ENCODE data around the gene ZCCHC17.
A peak's percentile ranks its signal among the peaks of the same experiment; 100 is the strongest.
"Not testable (repeated sequence)": the region's sequence is repeated elsewhere in the genome, so short reads cannot be mapped to it uniquely, and the experiment has no call there.

The ZCCHC17 gene

GRCh38 chr1:31372051-31372450, 75.2 kb downstream of the ZCCHC17 start:
- no peak for DNase-seq

DNA sequence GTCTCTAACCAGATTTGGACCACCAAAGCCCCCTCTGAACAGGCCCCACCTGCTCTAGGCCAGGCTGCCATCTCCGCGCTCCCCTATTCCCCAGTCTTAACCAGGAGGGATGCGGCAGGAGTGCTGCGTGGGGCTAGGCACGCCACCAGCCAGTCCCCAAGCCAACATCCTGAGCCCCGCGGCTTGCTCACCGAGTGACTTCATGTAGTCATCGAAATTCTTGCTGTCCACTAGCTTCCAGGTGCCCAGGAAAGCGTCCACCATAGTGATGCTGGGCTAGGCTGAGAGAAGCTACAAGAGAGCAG, 75.9 kb downstream of the ZCCHC17 start:
- no peak for DNase-seq

DNA sequence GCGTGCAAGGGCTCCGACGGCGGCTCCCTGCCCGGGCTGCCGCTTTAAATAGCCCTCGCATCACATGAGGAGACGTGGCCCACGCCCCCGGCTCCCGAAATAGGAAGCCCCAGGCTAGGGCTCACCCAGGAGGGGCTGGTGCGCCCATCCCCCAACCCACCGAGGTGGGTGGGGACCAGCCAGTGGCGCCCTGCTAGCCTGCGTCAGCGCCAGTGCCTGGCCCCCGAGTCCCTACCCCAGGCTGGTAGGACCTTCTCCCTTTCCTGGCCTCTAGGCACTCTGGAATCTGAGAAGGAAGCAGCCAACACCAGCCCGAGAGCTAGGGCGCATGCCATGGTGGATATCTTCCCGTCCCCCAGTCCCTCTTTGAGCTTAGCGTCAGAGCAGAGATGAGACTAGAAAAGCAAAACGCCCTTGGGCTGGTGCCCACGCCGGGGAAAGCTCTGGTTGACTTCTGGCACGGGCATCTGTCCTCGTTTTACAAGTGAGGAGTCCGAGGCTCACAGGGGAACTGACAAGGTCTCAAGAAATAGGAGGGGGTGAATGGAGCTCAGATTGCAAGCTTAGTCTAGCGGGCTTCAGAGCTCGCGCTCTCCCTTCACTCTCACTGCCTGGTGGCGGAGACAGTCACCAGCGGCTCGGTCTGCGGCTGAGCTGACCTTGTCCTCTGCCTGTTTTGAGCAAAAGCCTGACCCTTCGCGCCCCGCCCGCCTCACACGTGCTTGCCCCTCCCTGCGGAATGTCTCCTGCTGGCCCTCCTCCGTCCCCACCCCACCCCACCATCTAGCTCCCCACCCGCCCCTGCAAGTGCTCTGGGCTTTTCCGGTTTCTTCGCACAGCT, 76.4 kb downstream of the ZCCHC17 start, which contains the start of gene FABP3:
Gene FABP3, minus strand, starts transcription at position 21 of the 841 bp plus-strand sequence. CDS start 62 bp downstream, outside the sequence.
- DNase-seq, result no peak

- no peak for DNase-seq
Observed at GRCh38 chr1:31373897-31374486, 77.2 kb downstream of the ZCCHC17 start.

DNA sequence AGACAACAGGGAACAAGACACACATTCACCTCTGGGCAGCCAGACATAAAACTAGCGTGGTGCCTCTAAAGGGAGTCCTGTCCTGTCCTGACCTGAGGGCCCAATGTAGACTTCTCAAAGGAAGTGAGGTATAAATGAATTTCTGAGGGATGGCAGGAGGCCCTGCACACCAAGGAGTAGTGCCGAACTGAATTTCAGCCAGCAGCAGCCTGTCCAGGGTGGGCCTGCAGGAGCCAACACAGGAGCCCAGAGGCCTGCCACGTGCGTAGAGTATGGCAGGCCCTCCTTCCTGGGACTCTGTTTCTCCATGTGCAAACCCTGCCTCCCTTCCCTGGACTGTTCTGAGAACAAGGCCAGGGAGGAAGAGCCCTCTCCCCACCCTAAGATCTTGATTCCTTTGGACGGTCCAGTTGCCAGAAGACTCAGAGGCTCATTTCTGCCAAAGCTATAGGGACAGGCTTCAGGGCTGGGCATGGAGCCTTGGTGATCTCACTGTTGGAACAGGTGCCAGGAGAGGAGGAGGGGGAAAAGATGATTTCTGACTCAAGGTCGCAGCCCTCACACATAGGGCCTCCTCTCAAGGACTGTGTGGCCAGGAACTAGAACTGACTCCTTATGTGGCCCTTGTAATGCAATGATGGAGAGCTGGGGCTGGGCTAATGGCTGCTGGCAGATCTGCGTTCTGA, 77.8 kb downstream of the ZCCHC17 start:
- DNase-seq, result no peak

DNA sequence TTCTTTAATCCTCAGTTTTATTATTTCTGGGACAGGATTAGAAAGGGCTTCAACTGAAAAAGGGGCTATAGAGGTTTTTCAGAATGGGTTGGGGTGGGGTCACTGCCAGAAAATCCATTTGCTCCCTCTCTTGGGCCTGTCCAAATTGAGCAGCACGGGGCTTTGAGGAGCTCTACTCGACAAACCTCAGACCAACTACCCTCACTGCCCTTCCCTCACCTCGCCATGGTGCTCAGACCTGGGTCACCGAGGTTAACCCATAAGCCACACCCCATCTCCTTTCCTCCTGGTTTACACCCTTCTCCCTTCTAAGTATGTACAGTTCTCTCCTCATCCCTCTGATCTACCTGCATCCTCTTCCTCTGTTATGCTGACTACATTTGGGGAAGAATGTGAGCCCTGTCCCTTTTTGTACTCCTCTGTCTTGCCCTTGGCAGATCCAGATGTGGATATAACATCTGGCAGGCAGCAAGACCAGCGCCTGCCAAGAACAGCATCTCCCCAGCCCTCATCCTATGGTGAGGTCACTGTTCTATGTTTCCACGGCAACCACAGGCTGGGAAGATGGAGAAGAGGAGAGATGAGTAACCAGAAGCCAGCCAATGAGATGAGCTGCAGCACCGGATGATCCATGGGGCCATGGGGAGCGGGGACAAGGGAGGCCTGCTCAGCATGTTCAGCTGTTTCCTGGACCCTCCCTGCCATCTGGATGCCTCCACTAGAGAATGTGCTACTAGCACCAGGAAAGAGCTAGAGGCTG, 79.7 kb downstream of the ZCCHC17 start:
- peak in 1 of 2 experiments; percentile 17 for DNase-seq

GRCh38 chr1:31377364-31377863, 80.6 kb downstream of the ZCCHC17 start:
- no peak for DNase-seq

GRCh38 chr1:31378001-31378400, 81.2 kb downstream of the ZCCHC17 start:
- DNase-seq, result no peak

DNA sequence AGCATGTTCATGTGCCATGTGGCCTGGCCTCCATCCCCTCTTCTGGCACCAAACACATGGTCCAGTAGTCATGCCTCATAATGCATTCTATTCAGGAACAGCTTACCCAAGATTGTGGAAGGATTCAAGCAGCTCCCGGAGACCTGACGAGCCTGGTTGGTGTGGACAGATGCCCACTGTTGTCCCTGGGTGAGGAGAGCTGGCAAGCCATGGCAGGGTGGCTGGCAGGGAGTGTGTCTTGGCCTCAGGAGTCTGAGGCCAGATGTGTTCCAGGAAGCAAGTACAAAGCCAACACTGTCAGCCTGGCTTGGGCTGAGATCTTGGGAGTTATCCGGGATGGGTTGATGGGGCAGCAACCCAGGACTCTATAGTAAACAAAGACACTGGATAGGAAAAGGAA, 83.3 kb downstream of the ZCCHC17 start:
- no peak for DNase-seq

DNA sequence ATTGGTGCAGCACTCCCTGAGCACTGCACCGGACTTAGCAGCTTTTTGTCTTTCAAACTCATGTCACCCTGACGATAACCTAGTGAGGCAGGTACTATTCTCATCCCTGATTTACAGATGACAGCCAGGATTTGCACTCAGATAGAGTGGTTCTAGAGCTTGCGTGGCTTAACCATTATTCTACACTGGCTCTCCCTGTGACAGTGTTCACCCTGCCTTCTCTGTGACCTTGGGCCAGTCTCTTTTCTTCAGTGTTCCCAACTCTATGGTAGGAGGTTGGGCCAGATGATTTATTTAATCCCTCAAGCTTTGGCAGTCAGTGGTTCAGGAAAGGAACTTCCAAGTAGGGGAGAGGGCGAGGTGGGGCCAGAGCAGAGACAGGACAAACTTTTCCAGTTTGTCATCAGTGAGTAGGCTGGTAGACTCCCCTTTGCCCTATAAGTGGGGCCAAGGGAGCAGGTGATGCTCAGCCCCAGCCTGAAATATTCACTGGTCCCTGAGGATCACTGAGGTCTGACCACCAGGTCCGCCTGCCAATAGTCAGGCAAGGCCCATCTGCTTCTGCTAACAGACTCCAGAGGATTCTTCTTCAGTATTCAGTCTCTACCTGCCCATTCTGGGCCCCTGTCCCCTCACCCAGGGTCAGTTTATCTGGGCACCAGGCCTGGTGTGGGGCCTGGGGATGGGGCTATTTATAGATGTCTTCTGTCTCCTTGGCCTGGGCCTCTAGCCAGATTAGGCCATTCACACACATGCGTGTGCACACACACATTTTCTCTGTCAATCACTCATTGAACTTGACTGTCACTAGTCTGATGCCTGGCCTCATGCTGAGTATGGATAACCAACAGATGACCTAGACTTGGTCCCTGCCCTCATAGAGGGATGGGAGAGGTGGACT, 84.8 kb downstream of the ZCCHC17 start:
- DNase-seq, result no peak

DNA sequence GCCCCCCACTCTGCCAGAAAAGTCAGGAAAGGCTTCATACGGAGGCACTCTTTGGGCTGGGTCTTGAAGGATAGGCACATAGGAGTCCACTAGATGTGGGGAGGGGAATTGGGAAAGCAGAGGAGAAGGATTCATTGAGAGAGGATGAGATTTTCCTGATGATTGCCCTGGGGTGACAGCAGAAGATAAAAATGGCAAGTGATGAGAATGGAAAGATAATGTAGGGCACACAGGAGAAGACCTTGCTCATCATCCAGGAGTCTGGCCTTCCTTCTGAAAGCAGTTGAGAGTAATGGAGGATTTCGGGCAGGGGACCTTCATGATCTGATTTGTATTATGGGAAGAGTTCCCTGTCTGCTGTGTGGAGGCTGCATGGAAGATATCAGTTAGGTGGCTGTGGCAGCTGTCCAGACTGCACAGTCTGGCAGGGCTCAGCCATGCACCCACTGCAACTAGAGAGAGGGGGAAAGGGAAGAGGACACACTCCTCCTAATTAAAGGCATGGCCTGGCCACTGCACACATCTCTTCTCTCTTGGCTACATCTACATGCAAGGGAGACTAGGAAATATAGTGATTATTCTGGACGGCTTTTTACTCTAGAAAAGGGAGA, 85.7 kb downstream of the ZCCHC17 start:
- no peak for DNase-seq

DNA sequence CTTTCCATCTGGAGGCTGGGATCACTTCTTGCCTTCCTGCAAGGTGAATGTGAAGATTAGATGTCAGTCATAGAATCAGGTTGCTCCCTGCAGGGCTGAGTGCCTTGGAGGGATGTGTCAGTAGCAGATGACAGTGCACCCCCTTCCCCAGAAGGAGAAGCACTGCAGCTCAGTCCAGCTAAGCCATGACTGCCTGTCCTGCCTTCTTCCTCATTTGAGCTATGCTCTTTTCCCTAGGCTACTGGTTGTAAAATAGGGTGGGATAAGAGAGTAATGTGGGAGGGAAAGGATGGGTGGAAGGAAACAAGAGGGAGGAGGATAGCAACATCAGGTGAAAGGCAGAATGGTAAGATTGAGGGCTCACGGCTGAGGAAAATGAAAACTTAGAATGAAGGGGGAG, 87.1 kb downstream of the ZCCHC17 start:
- DNase-seq, result no peak

GRCh38 chr1:31386576-31387243, 89.9 kb downstream of the ZCCHC17 start:
- DNase-seq, result not testable (repeated sequence)

DNA sequence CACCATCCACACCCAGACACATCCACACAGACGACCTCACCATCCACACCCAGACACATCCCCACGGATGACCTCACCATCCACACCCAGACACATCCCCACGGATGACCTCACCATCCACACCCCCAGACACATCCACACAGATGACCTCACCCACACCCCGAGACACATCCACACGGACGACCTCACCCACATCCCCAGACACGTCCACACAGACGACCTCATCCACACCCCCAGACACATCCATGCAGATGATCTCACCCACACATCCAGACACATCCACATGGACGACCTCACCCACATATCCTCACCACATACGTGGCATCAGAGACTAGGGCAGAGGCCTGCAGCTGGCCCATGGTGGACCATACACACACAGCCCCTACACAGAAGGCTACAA, 90.8 kb downstream of the ZCCHC17 start:
- DNase-seq, result no peak

GRCh38 chr1:31389616-31390015, 92.8 kb downstream of the ZCCHC17 start:
- DNase-seq, result no peak

- no peak for DNase-seq
Observed at GRCh38 chr1:31390071-31390470, 93.2 kb downstream of the ZCCHC17 start.

- DNase-seq, result no peak
Observed at GRCh38 chr1:31393463-31393862, 96.6 kb downstream of the ZCCHC17 start.

GRCh38 chr1:31394584-31395193, 97.9 kb downstream of the ZCCHC17 start:
- peak; percentile 85 to 89 for DNase-seq

- no peak for DNase-seq
Observed at GRCh38 chr1:31396633-31397351, 100.0 kb downstream of the ZCCHC17 start.
